Measurements from ENCODE around the gene FETUB.

DNA sequence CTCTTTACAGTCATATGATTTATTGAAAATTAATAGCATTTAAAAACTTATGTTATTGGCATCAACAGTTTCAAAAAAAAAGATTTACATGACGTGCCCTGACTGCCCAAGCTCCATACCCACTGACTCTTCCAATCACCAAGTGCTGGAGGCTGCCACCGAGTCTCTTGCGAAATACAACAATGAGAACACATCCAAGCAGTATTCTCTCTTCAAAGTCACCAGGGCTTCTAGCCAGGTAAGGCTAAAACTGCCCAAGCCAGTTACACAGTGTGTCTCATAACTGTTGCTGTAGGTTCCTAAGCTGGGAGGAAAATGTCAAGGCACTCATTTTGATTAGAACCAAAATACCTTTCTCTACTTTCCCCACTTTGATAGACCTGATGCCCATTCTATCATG is 4.5 kb downstream of the FETUB start:
- TF ChIP-seq, protein P1, sequence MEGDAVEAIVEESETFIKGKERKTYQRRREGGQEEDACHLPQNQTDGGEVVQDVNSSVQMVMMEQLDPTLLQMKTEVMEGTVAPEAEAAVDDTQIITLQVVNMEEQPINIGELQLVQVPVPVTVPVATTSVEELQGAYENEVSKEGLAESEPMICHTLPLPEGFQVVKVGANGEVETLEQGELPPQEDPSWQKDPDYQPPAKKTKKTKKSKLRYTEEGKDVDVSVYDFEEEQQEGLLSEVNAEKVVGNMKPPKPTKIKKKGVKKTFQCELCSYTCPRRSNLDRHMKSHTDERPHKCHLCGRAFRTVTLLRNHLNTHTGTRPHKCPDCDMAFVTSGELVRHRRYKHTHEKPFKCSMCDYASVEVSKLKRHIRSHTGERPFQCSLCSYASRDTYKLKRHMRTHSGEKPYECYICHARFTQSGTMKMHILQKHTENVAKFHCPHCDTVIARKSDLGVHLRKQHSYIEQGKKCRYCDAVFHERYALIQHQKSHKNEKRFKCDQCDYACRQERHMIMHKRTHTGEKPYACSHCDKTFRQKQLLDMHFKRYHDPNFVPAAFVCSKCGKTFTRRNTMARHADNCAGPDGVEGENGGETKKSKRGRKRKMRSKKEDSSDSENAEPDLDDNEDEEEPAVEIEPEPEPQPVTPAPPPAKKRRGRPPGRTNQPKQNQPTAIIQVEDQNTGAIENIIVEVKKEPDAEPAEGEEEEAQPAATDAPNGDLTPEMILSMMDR (tag by site-specific recombination; IDR thresholded peaks at IDR 0.05): no peak
- no peak for TF ChIP-seq ZNF404 (tag by site-specific recombination; IDR thresholded peaks at IDR 0.05)
